GM18519 (cell line): ENCODE data around the gene PRDM16.

Experiments
- ATAC-seq: cut with Tn5 transposase; IDR thresholded peaks from one replicate; pipeline ENCODE4 v1.9.1; 2021; ENCODE audit warnings: mild to moderate bottlenecking, moderate library complexity; ENCODE audit not compliant: unreplicated experiment, low FRiP score

PRDM16 gene

GRCh38 chr1:3373700-3374405 is 304.9 kb downstream of the PRDM16 start:
- no peak for ATAC-seq

GRCh38 chr1:3375245-3375644 is 306.2 kb downstream of the PRDM16 start:
- ATAC-seq = no peak

GRCh38 chr1:3377166-3377565 is 308.2 kb downstream of the PRDM16 start:
- ATAC-seq = no peak

- ATAC-seq = no peak
Measured at GRCh38 chr1:3377604-3378279, 308.7 kb downstream of the PRDM16 start.

GRCh38 chr1:3378411-3379208 is 309.6 kb downstream of the PRDM16 start:
- ATAC-seq = no peak

GRCh38 chr1:3379934-3380333 is 310.9 kb downstream of the PRDM16 start:
- no peak for ATAC-seq

GRCh38 chr1:3380469-3380868 is 311.5 kb downstream of the PRDM16 start:
- ATAC-seq = no peak

- no peak for ATAC-seq
Measured at GRCh38 chr1:3381901-3382300, 312.9 kb downstream of the PRDM16 start.

GRCh38 chr1:3382326-3383057 is 313.5 kb downstream of the PRDM16 start:
- no peak for ATAC-seq

GRCh38 chr1:3383679-3384078 is 314.7 kb downstream of the PRDM16 start:
- ATAC-seq = no peak

- no peak for ATAC-seq
Measured at GRCh38 chr1:3384407-3384806, 315.4 kb downstream of the PRDM16 start.

- ATAC-seq = no peak
Measured at GRCh38 chr1:3386205-3387002, 317.4 kb downstream of the PRDM16 start.

GRCh38 chr1:3387401-3387800 is 318.4 kb downstream of the PRDM16 start:
- ATAC-seq = no peak

- no peak for ATAC-seq
Measured at GRCh38 chr1:3389093-3389833, 320.3 kb downstream of the PRDM16 start.

- no peak for ATAC-seq
Measured at GRCh38 chr1:3390291-3390690, 321.3 kb downstream of the PRDM16 start.

GRCh38 chr1:3391711-3392110 is 322.7 kb downstream of the PRDM16 start:
- no peak for ATAC-seq

- ATAC-seq = no peak
Measured at GRCh38 chr1:3393024-3393986, 324.3 kb downstream of the PRDM16 start.
